ENCODE results near the gene ARL16. TPM values are rescaled to one million over a fixed set of nuclear protein-coding genes. Genes with fewer than 3 reads are reported as not detected.
A peak's percentile ranks its signal among the peaks of the same experiment; 100 is the strongest.

Gene ARL16
- total RNA-seq, 3 donors from 2014 or later (not counting 1 experiment from before 2014, with no cell fraction given) = 23.3 to 47.9 (median 39.3) TPM

DNA sequence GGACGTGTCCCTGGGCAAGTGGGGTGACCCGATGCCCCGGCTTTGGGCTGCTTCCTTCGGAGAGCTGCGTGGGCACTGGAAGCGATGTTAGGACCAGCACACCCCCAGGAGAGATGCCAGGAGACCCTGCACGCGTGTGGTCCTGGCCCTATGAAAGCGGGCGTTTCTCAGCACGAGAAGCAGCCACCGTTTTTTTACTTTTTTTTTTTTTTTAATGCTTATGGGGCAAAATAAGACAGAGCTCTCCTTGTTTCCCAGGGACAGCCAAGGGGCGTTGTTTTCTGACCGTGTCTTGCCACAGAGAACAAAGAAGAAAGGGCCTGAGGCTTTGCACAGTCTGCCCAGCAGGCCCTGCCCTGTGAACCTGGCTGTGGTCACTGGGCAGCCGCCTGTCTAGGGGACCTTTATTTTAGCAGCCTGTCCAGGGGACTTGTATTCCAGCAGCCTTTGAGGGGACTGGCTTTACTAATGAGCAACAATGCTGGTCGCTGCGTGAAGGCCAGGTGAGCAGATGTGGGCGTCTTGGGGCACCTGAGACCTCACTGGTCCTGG, 29.5 kb upstream of the ARL16 start:
- no peak overlapping the region for H3K4me3 ChIP-seq (ENCODE audit: low read length)
- H3K27ac Mint-ChIP-seq = peak overlapping the region; percentile 29 to 53
- H3K27ac ChIP-seq (ENCODE audit: low read length) = no peak overlapping the region

DNA sequence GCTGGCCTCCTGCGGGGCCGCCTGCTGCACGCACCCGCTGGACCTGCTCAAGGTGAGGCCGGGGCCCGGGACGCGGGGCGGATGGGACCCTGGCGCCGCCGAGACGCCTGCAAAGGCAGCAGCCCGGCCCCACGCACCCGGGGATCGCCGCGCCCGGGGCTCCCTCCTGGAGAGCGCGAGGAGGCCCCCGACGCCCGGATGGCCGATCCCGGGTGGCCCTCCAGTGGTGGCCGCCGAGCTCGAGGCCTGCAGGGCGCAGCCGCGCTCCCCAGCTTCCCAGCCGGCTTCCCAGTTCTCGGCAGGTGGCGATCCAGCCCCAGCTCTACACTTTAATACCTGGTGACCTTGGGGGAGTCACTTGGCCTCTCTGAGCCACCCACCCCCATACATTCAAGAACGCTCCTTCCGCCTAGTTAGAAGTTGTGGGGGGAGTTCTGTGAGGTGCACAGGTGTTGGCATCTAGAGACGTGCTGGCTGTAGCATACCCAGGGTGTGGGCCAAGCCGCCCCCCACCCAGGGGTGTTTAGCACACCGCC, 28.9 kb upstream of the ARL16 start:
- H3K9me3 ChIP-seq (ENCODE audit: control insufficient read depth, insufficient read depth, low read length) = no peaks in the 10 kb centered on the region
- no peaks in the 10 kb centered on the region for H3K27me3 Mint-ChIP-seq (ENCODE audit: low read depth in 2 of 2)
- peak overlapping the region; percentile 29 to 53 for H3K27ac Mint-ChIP-seq
- DNase-seq = peak in 1 of 2 donors; percentile 47
- peak overlapping the region; percentile 86 for H3K4me3 Mint-ChIP-seq
- ATAC-seq = peak; percentile 5 to 22 (median 6)
- H3K27me3 ChIP-seq (ENCODE audit: control insufficient read depth, insufficient read depth, low read length) = no peaks in the 10 kb centered on the region
- H3K36me3 ChIP-seq (ENCODE audit: control insufficient read depth, insufficient read depth, low read length) = peaks cover 4% of the 10 kb centered on the region
- H3K4me1 Mint-ChIP-seq = peaks cover 14 to 26% of the 10 kb centered on the region in 2 donors
- no peak overlapping the region for H3K27ac ChIP-seq (ENCODE audit: low read length)
- 5% methylated on average over 39 of the region's 41 CpGs for WGBS (ENCODE audit: insufficient coverage)
- H3K36me3 Mint-ChIP-seq = no peaks in the 10 kb centered on the region
- TF ChIP-seq, protein P1, sequence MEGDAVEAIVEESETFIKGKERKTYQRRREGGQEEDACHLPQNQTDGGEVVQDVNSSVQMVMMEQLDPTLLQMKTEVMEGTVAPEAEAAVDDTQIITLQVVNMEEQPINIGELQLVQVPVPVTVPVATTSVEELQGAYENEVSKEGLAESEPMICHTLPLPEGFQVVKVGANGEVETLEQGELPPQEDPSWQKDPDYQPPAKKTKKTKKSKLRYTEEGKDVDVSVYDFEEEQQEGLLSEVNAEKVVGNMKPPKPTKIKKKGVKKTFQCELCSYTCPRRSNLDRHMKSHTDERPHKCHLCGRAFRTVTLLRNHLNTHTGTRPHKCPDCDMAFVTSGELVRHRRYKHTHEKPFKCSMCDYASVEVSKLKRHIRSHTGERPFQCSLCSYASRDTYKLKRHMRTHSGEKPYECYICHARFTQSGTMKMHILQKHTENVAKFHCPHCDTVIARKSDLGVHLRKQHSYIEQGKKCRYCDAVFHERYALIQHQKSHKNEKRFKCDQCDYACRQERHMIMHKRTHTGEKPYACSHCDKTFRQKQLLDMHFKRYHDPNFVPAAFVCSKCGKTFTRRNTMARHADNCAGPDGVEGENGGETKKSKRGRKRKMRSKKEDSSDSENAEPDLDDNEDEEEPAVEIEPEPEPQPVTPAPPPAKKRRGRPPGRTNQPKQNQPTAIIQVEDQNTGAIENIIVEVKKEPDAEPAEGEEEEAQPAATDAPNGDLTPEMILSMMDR (IDR thresholded peaks at IDR 0.05) = no peak
- H3K4me3 ChIP-seq (ENCODE audit: low read length) = peak overlapping the region; percentile 26
- H3K4me1 ChIP-seq (ENCODE audit: control insufficient read depth, insufficient read depth, low read length) = peaks cover 32% of the 10 kb centered on the region
- intact Hi-C loops (cut with micrococcal nuclease) = no loop called here
- no peaks in the 10 kb centered on the region for H3K9me3 Mint-ChIP-seq

More for the DNA sequence above, 29.5 kb upstream of the ARL16 start:
- Mint-ChIP-seq H3K36me3 (no peaks in the 10 kb centered on the region), H3K9me3 (no peaks in the 10 kb centered on the region), H3K4me3 (peak overlapping the region; percentile 86), H3K27me3 (ENCODE audit: low read depth in 2 of 2) (no peaks in the 10 kb centered on the region), H3K4me1 (peaks cover 14 to 26% of the 10 kb centered on the region in 2 donors)
- ATAC-seq (no peak), DNase-seq (no peak)
- intact Hi-C loops (cut with micrococcal nuclease) = no loop called here
- peaks cover 32% of the 10 kb centered on the region for H3K4me1 ChIP-seq (ENCODE audit: control insufficient read depth, insufficient read depth, low read length)
- no peaks in the 10 kb centered on the region for H3K9me3 ChIP-seq (ENCODE audit: control insufficient read depth, insufficient read depth, low read length)
- TF ChIP-seq, protein P1 (IDR thresholded peaks at IDR 0.05) = no peak
- WGBS (ENCODE audit: insufficient coverage) = 66% methylated on average over 18 of the region's 18 CpGs
- H3K36me3 ChIP-seq (ENCODE audit: control insufficient read depth, insufficient read depth, low read length) = no peaks in the 10 kb centered on the region
- no peaks in the 10 kb centered on the region for H3K27me3 ChIP-seq (ENCODE audit: control insufficient read depth, insufficient read depth, low read length)

DNA sequence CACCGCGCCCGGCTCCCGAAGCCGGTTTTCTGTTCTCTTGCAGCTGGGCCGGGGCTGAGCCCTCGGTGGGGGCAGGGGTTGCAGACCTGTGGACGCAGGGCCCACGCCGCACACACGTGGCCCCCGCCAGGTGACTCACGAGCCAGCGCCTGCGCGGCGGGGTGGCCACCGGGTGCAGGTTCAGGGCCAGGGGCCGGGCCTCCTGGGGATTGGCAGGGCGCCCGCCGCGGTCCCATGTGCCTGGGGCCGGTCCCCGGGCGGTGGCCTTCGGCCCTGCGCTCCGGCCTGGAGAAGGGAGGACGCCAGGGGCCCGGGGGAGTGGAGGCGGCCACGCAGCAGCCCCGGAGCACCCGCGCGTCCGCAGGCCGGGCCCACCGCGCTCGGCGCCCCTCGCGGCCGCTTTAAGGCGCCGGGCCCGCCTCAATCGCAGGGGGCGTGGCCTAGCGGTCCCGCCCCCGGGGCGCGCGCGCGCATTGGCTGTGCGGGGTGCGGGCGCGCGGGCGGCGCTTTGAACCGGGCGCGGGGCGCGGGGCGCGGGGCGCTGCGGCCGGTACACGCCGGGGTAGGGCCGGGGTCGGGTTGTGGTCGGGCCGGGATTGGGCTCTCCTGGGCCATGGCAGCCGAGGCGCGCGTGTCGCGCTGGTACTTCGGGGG, 28.3 kb upstream of the ARL16 start, which contains the start of gene SLC25A10:
Gene SLC25A10, plus strand, starts transcription at position 471 of the 654 bp plus-strand sequence. Its CDS starts 143 bp downstream, at position 614.
- Mint-ChIP-seq H3K4me1 (peaks cover 14 to 26% of the 10 kb centered on the region in 2 donors), H3K27ac (peak within 1 kb of the TSS; percentile 53 to 72), H3K36me3 (no peaks in the 10 kb centered on the region), H3K9me3 (no peaks in the 10 kb centered on the region), H3K4me3 (peak within 1 kb of the TSS; percentile 86), H3K27me3 (ENCODE audit: low read depth in 2 of 2) (no peaks in the 10 kb centered on the region)
- peak; percentile 76 to 90 for DNase-seq
- intact Hi-C loops (cut with micrococcal nuclease) = no loop called here
- Histone ChIP-seq H3K4me1 (ENCODE audit: control insufficient read depth, insufficient read depth, low read length) (peaks cover 32% of the 10 kb centered on the region), H3K27ac (ENCODE audit: low read length) (no peak within 1 kb of the TSS), H3K27me3 (ENCODE audit: control insufficient read depth, insufficient read depth, low read length) (no peaks in the 10 kb centered on the region), H3K9me3 (ENCODE audit: control insufficient read depth, insufficient read depth, low read length) (no peaks in the 10 kb centered on the region), H3K4me3 (ENCODE audit: low read length) (peak within 1 kb of the TSS; percentile 39), H3K36me3 (ENCODE audit: control insufficient read depth, insufficient read depth, low read length) (peaks cover 5% of the 10 kb centered on the region)
- ATAC-seq = peak; percentile 85 to 92 (median 89)
- WGBS (ENCODE audit: insufficient coverage) = under 1% methylated on average over 89 of the region's 89 CpGs
- TF ChIP-seq, protein P1 (IDR thresholded peaks at IDR 0.05) = no peak
